Measurements from ENCODE around the gene EPS8L2. TPM values are rescaled to one million over a fixed set of nuclear protein-coding genes. Genes with fewer than 3 reads are reported as not detected.

Gene EPS8L2
- total and polyA plus RNA-seq, 9 of the 15 experiments (the other 6 are each of a cell fraction or from before 2014, with no cell fraction given) = 0.75 to 17.0 (median 3.7) TPM

DNA sequence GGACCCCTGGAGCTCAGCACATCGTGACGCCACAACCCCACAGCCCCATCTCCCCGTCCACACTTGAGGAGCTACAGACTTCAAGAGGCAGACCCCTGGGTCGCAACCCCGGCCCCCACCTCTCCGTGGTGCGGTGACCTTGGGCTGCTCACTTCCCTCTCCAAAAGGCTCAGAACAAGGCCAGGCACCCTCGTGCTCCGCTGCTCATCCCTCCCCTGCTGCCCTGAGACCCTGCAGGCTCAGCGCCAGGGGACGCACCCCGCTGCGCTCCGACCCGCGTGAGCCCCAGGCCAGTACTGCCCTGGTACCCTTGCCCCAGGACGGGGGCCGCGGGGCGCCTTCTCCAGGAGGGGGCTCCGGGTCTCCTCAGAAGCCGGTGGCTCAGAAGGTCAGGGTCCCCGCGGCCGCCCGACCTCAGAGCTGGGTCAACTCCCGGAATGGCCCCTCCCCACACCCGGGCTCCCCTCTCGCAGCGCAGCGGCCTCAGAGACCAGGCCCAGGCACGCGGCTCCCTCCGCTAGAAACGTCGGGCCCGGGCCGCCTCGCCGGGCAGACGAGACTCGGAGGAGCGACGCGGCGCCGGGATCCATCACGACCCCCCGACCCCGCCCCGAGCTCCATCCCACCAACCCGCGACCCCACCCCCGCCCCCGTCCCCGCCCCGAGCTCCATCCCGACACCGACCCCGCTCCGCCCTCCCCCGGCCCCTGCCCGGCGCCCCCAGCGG lies 70.7 kb downstream of the EPS8L2 start (continued):
- TF ChIP-seq, protein P1, sequence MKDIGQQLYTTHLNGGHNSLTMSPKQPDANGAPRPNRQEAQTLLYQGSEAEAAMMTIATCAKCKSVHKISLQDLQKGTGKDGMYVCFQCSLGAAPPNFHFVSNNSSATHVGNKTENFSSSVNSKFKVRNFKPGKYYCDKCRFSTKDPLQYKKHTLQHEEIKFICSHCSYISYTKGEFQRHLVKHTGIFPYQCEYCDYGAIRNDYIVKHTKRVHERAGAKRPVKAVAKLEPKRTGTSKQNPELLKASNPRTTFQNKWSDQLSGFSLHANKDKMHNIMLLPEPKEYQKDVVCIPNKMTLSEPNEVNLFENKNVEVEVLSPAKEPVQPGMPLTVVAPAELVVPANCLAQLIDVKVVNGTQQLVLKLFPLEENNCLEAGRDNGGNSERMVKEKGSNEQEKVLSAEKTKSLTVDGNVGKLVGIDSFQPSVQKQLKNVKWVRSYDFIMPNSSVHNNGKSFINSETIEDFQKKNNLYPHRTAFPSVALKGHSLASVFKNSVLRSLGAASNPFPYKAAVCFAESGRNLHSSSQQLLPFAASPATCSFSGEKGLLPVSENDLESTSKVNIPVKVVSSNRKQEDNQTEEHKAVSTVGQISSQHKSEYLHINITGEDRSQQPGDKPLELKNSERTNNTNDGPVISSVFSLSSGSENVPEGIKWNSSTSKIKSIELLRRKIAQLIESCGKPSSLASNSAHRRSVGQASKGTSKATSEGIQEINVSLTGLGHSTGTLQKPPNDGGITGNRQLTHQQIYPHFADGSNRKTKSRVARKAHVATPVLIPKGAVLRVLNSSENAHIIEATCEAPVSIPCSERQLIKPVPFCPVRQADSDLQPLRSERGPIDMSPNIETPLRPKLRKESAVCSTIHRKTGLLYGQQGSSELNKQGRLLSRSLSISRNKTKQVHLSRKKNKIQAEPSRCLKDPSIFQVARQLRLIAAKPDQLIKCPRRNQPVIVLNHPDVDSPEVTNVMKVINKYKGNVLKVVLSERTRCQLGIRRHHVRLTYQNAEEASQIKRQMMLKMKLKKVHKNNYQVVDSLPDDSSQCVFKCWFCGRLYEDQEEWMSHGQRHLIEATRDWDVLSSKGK (CRISPR knock-in tag; IDR thresholded peaks at IDR 0.05) = no peak
- TF ChIP-seq POLR2B (IDR thresholded peaks at IDR 0.05; ENCODE audit: low read depth, partially characterized antibody) (no peak), ZNF212 (CRISPR knock-in tag; IDR thresholded peaks at IDR 0.05) (no peak), ZNF589 (CRISPR knock-in tag; IDR thresholded peaks at IDR 0.05; ENCODE audit: low read depth) (no peak), TCF7L2 (IDR thresholded peaks at IDR 0.05; ENCODE audit: low read depth, low read length) (no peak), ZNF12 (CRISPR knock-in tag; IDR thresholded peaks at IDR 0.05) (no peak), CEBPB (tag; IDR thresholded peaks at IDR 0.05) (no peak), ZC3H11A (IDR thresholded peaks at IDR 0.05; ENCODE audit: low read depth, low read length) (no peak), HOXB6 (CRISPR knock-in tag; IDR thresholded peaks at IDR 0.05; ENCODE audit: borderline replicate concordance) (no peak), HDAC1 (IDR thresholded peaks at IDR 0.05) (0 out of 4 replicates have a peak, but pooled peaks of 1 of the 2 experiments have one; percentile 54), MCM2 (IDR thresholded peaks at IDR 0.05; ENCODE audit: low read depth) (no peak), ZNF347 (CRISPR knock-in tag; IDR thresholded peaks at IDR 0.05; ENCODE audit: low read depth) (no peak), ZKSCAN8 (CRISPR knock-in tag; IDR thresholded peaks at IDR 0.05) (no peak), TEAD4 (IDR thresholded peaks at IDR 0.05; ENCODE audit: low read length) (no peak), TEAD4 (CRISPR knock-in tag; IDR thresholded peaks at IDR 0.05; ENCODE audit: borderline replicate concordance) (no peak), RFX1 (IDR thresholded peaks at IDR 0.05) (no peak), TRIM24 (IDR thresholded peaks at IDR 0.05) (no peak), MED1 (CRISPR knock-in tag; IDR thresholded peaks at IDR 0.05; ENCODE audit: borderline replicate concordance) (no peak)
- TF ChIP-seq, protein P2, sequence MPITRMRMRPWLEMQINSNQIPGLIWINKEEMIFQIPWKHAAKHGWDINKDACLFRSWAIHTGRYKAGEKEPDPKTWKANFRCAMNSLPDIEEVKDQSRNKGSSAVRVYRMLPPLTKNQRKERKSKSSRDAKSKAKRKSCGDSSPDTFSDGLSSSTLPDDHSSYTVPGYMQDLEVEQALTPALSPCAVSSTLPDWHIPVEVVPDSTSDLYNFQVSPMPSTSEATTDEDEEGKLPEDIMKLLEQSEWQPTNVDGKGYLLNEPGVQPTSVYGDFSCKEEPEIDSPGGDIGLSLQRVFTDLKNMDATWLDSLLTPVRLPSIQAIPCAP (CRISPR knock-in tag; IDR thresholded peaks at IDR 0.05; ENCODE audit: borderline replicate concordance) = no peak
- TF ChIP-seq, protein P3, sequence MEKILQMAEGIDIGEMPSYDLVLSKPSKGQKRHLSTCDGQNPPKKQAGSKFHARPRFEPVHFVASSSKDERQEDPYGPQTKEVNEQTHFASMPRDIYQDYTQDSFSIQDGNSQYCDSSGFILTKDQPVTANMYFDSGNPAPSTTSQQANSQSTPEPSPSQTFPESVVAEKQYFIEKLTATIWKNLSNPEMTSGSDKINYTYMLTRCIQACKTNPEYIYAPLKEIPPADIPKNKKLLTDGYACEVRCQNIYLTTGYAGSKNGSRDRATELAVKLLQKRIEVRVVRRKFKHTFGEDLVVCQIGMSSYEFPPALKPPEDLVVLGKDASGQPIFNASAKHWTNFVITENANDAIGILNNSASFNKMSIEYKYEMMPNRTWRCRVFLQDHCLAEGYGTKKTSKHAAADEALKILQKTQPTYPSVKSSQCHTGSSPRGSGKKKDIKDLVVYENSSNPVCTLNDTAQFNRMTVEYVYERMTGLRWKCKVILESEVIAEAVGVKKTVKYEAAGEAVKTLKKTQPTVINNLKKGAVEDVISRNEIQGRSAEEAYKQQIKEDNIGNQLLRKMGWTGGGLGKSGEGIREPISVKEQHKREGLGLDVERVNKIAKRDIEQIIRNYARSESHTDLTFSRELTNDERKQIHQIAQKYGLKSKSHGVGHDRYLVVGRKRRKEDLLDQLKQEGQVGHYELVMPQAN (IDR thresholded peaks at IDR 0.05; ENCODE audit: borderline replicate concordance) = peak; percentile 62; the same call in 1 of the 2 replicates
- TF ChIP-seq, protein P4, sequence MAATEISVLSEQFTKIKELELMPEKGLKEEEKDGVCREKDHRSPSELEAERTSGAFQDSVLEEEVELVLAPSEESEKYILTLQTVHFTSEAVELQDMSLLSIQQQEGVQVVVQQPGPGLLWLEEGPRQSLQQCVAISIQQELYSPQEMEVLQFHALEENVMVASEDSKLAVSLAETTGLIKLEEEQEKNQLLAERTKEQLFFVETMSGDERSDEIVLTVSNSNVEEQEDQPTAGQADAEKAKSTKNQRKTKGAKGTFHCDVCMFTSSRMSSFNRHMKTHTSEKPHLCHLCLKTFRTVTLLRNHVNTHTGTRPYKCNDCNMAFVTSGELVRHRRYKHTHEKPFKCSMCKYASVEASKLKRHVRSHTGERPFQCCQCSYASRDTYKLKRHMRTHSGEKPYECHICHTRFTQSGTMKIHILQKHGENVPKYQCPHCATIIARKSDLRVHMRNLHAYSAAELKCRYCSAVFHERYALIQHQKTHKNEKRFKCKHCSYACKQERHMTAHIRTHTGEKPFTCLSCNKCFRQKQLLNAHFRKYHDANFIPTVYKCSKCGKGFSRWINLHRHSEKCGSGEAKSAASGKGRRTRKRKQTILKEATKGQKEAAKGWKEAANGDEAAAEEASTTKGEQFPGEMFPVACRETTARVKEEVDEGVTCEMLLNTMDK (IDR thresholded peaks at IDR 0.05; ENCODE audit: borderline replicate concordance, insufficient read depth, low read depth, low read length, poor library complexity, severe bottlenecking) = no peak
